ENCODE data around the gene MPZL1. TPM values are rescaled to one million over a fixed set of nuclear protein-coding genes. Genes with fewer than 3 reads are reported as not detected.

MPZL1 gene
- total and polyA plus RNA-seq, 2 donors (not counting 3 experiments of a cell fraction or from before 2014, with no cell fraction given), result 41.7 to 99.1 TPM

DNA sequence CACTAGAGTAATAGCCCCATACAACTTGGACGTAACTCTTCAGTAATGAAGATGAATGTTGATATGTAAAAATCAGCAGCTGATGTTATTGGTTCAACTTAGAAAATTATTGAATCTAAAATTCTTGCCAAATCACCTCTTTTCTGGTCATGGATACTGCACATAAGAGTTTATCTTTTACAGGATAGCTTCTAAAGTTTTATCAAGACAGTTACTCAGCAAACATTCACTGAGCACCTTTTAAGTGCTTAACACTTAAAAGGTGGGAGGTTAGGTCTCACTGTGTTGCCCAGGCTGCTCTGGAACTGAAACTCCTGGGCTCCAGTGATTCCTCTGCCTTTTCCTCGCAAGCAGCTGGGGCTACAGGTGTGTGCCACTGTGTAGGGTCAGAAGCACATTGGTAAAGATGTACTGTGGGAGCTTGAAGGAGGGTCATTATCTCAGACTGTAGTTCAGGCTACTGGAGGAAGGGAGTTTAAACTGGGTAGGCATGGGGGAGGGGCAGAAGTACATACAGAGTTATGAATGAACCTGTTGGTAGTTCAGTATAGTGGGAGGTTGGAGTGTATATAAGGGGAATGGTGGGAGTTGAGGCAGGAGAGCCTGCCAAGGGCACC lies 2.0 kb downstream of the MPZL1 start:
- intact Hi-C loops (cut with micrococcal nuclease), result loop anchor here (2.0 to 5.0 kb wide), 2 partner anchors 413 to 503 kb away; partner anchors contain the start of genes GPR161 and POU2F1
- DNase-seq (ENCODE audit: low read depth, low spot score) (no peak), FAIRE-seq (no peak)
- H3K9me1 ChIP-seq (replicated peaks; ENCODE audit: control insufficient read depth, extremely low read depth, insufficient read depth, low read length), result no peaks in the 10 kb centered on the region
- H3K27me3 ChIP-seq (ENCODE audit: control insufficient read depth in 2 of 2, insufficient read depth in 2 of 2, low read length in 2 of 2), result no peaks in the 10 kb centered on the region
- H4K20me1 ChIP-seq (replicated peaks; ENCODE audit: control insufficient read depth, extremely low read depth, insufficient read depth, low read length), result peaks cover 8% of the 10 kb centered on the region
- peaks cover 26% of the 10 kb centered on the region for H3K4me1 ChIP-seq (ENCODE audit: control insufficient read depth, extremely low read depth, insufficient read depth, low read length)
- H3K9ac ChIP-seq (replicated peaks; ENCODE audit: extremely low read depth, insufficient read depth, low read length), result no peak overlapping the region
- dilution Hi-C loops (cut with MboI; ENCODE audit: extremely low pct_ligation_motif_present, low sequenced_read_pairs), result no loop called here
- no peaks in the 10 kb centered on the region for H3K9me3 ChIP-seq (replicated peaks; ENCODE audit: control insufficient read depth, insufficient read depth, low read length)
- ChIA-PET CTCF (interaction anchor here (0.6 kb wide), 1 partner anchor 44 kb away, joined by 3 read pairs; no protein-coding TSS in a partner anchor), POLR2A (no interaction called here)
- TF ChIP-seq, protein P1, sequence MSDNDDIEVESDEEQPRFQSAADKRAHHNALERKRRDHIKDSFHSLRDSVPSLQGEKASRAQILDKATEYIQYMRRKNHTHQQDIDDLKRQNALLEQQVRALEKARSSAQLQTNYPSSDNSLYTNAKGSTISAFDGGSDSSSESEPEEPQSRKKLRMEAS (IDR thresholded peaks at IDR 0.05; ENCODE audit: insufficient read depth, insufficient read length), result no peak
- TF ChIP-seq FOS (IDR thresholded peaks at IDR 0.05; ENCODE audit: borderline replicate concordance, insufficient read depth, low read length), result no peak
- TF ChIP-seq POLR2AphosphoS5 (IDR thresholded peaks at IDR 0.05; ENCODE audit: insufficient read depth, low read depth, low read length), result no peak
- H3K27ac ChIP-seq (ENCODE audit: insufficient read depth, low read depth, low read length), result no peak overlapping the region
- H2AFZ ChIP-seq (ENCODE audit: low read depth, low read length), result no peak overlapping the region
- peak overlapping the region; percentile 100 for H3K4me2 ChIP-seq (ENCODE audit: insufficient read depth, low read length)
- H3K36me3 ChIP-seq (ENCODE audit: control insufficient read depth in 2 of 2, extremely low read depth in 1 of 2, insufficient read depth in 2 of 2, low read length in 2 of 2), result no peaks in the 10 kb centered on the region
- H3K79me2 ChIP-seq (ENCODE audit: control insufficient read depth, insufficient read depth, low read length), result peaks cover 59% of the 10 kb centered on the region
- no TSS peak for BruUV-seq (replicated peaks)
- no peak overlapping the region for H3K4me3 ChIP-seq (replicated peaks in 1 of 3; ENCODE audit: insufficient read depth in 1 of 3, low read depth in 1 of 3, low read length in 3 of 3)

DNA sequence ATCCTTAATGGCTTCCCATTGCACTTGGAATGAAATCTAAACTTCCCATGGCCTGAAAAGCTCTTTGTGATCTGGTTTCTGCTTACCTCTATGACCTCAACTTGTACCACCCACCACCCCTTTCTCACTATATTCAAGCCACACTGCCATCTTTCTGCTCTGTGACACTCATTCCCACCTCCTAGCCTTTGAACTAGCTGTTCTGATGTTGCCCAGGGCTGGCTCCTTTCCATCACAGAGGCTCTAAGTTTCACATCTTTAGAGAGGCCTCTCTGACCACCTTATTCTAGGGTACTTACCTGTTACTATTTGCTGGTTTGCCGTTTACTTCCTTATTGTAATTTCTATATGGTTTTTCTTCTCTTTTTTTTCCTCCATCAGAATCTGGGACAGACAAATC lies 4.2 kb downstream of the MPZL1 start:
- BruUV-seq (replicated peaks), result no TSS peak
- Histone ChIP-seq H4K20me1 (replicated peaks; ENCODE audit: control insufficient read depth, extremely low read depth, insufficient read depth, low read length) (peaks cover 11% of the 10 kb centered on the region), H3K4me2 (ENCODE audit: insufficient read depth, low read length) (no peak overlapping the region)

More for the DNA sequence above, 4.2 kb downstream of the MPZL1 start:
- H3K27ac ChIP-seq (ENCODE audit: insufficient read depth, low read depth, low read length), result no peak overlapping the region
- no peak for FAIRE-seq
- H3K9ac ChIP-seq (replicated peaks; ENCODE audit: extremely low read depth, insufficient read depth, low read length), result no peak overlapping the region
- no peak overlapping the region for H2AFZ ChIP-seq (ENCODE audit: low read depth, low read length)
- TF ChIP-seq FOS (IDR thresholded peaks at IDR 0.05; ENCODE audit: borderline replicate concordance, insufficient read depth, low read length) (no peak), MYC (IDR thresholded peaks at IDR 0.05; ENCODE audit: low read depth, low read length) (no peak), POLR2A (IDR thresholded peaks at IDR 0.05; ENCODE audit: low read depth, low read length) (no peak), EZH2 (IDR thresholded peaks at IDR 0.05; ENCODE audit: borderline replicate concordance, low read depth, low read length, severe bottlenecking) (no peak), POLR2AphosphoS5 (IDR thresholded peaks at IDR 0.05; ENCODE audit: insufficient read depth, low read depth, low read length) (no peak), JUN (IDR thresholded peaks at IDR 0.05; ENCODE audit: borderline replicate concordance, insufficient read depth, insufficient read length, low read depth) (no peak), GATA2 (IDR thresholded peaks at IDR 0.05; ENCODE audit: insufficient read depth, insufficient read length, low read depth, low read length) (no peak)
- TF ChIP-seq, protein P1 (IDR thresholded peaks at IDR 0.05; ENCODE audit: insufficient read depth, insufficient read length), result no peak
- TF ChIP-seq, protein P2, sequence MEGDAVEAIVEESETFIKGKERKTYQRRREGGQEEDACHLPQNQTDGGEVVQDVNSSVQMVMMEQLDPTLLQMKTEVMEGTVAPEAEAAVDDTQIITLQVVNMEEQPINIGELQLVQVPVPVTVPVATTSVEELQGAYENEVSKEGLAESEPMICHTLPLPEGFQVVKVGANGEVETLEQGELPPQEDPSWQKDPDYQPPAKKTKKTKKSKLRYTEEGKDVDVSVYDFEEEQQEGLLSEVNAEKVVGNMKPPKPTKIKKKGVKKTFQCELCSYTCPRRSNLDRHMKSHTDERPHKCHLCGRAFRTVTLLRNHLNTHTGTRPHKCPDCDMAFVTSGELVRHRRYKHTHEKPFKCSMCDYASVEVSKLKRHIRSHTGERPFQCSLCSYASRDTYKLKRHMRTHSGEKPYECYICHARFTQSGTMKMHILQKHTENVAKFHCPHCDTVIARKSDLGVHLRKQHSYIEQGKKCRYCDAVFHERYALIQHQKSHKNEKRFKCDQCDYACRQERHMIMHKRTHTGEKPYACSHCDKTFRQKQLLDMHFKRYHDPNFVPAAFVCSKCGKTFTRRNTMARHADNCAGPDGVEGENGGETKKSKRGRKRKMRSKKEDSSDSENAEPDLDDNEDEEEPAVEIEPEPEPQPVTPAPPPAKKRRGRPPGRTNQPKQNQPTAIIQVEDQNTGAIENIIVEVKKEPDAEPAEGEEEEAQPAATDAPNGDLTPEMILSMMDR (IDR thresholded peaks at IDR 0.05; ENCODE audit: extremely low read depth in 1 of 2, insufficient read depth in 1 of 2, low read depth in 1 of 2, low read length in 2 of 2), result no peak
- no peak for DNase-seq (ENCODE audit: low read depth, low spot score)
- peaks cover 74% of the 10 kb centered on the region for H3K79me2 ChIP-seq (ENCODE audit: control insufficient read depth, insufficient read depth, low read length)
- dilution Hi-C loops (cut with MboI; ENCODE audit: extremely low pct_ligation_motif_present, low sequenced_read_pairs), result no loop called here
- peaks cover 22% of the 10 kb centered on the region for H3K4me1 ChIP-seq (ENCODE audit: control insufficient read depth, extremely low read depth, insufficient read depth, low read length)
- intact Hi-C loops (cut with micrococcal nuclease), result no loop called here
- H3K36me3 ChIP-seq (ENCODE audit: control insufficient read depth in 2 of 2, extremely low read depth in 1 of 2, insufficient read depth in 2 of 2, low read length in 2 of 2), result peaks cover 0 to 3% of the 10 kb centered on the region in 2 experiments
- CTCF ChIA-PET, result no interaction called here
- no peak overlapping the region for H3K4me3 ChIP-seq (replicated peaks in 1 of 3; ENCODE audit: insufficient read depth in 1 of 3, low read depth in 1 of 3, low read length in 3 of 3)
- H3K27me3 ChIP-seq (ENCODE audit: control insufficient read depth in 2 of 2, insufficient read depth in 2 of 2, low read length in 2 of 2), result no peaks in the 10 kb centered on the region
- H3K9me3 ChIP-seq (replicated peaks; ENCODE audit: control insufficient read depth, insufficient read depth, low read length), result no peaks in the 10 kb centered on the region
- no peaks in the 10 kb centered on the region for H3K9me1 ChIP-seq (replicated peaks; ENCODE audit: control insufficient read depth, extremely low read depth, insufficient read depth, low read length)
- POLR2A ChIA-PET, result no interaction called here
